HG02763 (cell line): ENCODE data around the gene RBM6.
"Not testable (repeated sequence)": the region's sequence is repeated elsewhere in the genome, so short reads cannot be mapped to it uniquely, and the experiment has no call there.

Experiments
- ATAC-seq: cut with Tn5 transposase; IDR thresholded peaks from one replicate; pipeline ENCODE4 v1.9.1; 2021; ENCODE audit warnings: mild to moderate bottlenecking, moderate library complexity; ENCODE audit not compliant: unreplicated experiment

The RBM6 gene

DNA sequence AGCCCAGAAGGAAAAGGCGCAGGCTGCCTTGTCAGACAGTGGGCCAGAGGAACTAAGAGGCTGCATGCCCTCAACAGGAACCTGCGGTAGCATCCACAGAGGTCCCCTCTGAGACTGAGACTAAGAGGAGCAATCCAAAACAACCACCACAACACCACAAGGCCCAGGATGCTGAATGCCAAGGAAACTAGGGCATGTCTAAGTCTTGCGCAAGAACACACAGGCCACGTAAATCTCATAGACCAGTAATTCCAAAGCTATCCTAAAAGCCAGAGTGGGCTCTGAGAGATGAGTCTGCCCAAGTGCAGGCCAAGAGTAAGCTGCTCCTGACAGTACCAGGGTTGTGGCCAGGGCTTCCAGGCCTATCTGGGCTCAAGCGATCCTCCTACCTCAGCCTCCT is 23.3 kb upstream of the RBM6 start:
- ATAC-seq = no peak

DNA sequence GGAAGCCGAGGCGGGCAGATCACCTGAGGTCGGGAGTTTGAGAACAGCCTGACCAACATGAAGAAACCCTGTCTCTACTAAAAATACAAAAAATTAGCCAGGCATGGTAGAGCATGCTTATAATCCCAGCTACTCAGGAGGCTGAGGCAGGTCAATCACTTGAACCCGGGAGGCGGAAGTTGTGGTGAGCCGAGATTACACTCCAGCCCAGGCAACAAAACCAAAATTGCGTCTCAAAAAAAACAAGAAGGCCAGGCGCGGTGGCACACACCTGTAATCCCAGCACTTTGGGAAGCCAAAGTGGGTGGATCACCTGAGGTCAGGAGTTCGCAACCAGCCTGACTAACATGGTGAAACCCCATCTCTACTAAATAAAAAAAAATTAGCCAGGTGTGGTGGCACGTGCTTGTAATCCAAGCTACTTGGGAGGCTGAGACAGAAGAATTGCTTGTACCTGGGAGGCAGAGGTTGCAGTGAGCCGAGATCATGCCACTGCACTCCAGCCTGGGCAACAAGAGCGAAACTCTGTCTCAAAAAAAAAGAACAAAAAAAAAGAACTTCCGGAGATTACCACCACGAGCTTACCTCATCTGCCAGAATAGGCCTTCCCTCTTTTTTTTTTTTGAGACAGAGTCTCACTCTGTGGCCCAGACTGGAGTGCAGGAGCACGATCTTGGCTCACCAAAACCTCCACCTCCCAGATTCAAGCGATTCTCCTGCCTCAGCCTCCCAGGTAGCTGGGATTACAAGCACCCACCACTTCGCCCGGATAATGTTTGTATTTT is 22.0 kb upstream of the RBM6 start:
- not testable (repeated sequence) for ATAC-seq

DNA sequence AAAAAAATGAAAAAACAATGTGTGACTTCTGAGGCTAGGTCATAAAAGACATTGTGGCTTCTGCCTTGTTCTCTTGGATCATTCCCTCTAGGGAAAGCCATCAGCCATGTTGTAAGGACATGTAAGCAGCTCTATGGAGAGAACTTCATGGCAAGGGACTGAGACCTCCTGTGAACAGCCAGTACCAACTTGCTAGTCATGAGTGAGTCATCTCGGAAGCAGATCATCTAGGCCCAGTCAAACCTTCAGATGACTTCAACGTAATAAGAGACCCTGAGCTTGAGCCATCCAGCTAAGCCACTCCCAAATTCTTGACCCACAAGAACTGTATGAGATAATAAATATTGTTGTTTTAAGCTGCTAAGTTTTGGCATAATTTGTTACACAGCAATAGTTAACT is 15.3 kb upstream of the RBM6 start:
- no peak for ATAC-seq

DNA sequence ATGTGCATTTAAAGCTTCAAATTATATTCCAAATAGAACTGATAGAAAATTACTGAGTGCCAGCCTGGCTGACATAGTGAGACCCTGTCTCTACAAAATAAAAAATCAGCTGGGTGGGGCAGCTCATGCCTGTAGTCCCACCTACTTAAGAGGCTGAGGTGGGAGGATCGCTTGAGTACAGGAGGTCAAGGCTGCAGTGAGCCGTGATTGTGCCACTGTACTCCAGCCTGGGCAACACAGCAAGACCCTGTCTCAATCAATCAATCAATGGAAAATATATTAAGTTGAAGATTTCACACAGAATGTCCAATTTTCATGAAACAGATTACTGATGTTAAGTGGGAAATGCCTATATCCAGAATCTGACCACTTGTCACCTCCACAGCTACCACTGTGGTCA is 14.5 kb upstream of the RBM6 start:
- ATAC-seq = no peak

DNA sequence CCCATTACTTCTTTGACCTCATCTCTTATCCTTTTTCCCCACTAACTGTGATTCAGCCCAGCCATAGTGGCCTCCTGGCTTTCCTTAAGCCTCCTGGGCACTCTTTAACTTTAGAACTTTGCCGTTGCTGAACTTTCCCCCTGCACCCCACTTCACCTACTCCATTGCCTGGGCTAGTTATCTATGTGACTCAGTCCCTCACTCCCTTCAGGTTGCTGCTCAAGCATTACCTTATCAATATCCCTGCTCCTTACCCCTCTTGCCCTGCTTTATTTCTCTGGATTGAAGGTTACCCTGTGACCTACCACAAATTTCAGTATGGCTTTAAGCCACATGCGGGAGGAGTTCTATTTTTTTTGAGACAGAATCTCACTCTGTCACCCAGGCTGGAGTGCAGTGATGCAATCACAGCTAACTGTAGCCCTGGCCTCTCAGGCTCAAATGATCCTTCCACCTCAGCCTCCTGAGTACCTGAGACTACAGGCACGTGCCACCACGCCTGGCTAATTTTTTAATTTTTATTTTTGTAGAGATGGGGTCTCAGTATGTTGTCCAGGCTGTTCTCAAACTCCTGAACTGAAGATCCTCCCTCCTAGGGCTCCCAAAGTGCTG is 13.7 kb upstream of the RBM6 start:
- no peak for ATAC-seq

DNA sequence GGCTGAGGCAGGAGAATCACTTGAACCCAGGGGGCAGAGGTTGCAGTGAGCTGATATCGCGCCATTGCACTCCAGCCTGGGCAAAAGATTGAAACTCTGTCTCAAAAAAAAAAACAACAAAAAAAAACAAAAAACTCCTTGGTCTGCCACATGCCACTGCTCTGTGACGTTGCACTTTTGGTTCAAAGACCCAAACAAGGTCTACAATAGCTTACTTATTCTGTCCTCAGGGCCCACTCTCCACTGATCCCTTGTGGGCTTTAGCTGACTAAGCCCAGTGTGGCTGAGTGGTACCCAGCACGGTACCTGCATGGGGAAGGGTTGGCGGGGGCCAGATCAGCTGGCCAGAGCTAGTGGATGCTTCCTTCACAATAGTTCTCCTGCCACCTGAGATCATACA is 12.2 kb upstream of the RBM6 start:
- no peak for ATAC-seq

DNA sequence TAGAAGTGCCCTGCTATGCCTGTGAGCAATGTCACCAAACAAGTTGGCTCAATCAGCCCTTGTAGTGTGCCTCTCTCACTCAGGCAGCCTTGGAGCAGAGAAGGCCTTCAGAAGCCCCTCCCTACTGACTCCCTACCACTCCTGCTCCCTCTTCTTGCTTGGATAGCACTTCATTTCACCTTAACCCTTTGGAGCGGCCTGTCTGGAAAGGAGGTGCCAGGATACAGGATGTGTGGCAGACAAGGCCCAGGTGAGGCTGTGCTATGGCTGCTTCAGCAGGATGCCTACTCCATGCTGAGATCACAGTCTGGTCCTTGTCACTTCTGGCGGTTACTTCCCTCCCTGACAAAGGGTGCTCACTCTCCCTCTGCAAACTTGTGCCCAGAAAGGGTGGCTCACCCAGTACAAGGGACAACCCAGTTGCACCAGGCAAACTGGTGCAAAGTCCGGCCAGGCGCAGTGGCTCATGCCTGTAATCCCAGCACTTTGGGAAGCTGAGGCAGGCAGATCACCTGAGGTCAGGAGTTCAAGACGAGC is 11.4 kb upstream of the RBM6 start:
- no peak for ATAC-seq

DNA sequence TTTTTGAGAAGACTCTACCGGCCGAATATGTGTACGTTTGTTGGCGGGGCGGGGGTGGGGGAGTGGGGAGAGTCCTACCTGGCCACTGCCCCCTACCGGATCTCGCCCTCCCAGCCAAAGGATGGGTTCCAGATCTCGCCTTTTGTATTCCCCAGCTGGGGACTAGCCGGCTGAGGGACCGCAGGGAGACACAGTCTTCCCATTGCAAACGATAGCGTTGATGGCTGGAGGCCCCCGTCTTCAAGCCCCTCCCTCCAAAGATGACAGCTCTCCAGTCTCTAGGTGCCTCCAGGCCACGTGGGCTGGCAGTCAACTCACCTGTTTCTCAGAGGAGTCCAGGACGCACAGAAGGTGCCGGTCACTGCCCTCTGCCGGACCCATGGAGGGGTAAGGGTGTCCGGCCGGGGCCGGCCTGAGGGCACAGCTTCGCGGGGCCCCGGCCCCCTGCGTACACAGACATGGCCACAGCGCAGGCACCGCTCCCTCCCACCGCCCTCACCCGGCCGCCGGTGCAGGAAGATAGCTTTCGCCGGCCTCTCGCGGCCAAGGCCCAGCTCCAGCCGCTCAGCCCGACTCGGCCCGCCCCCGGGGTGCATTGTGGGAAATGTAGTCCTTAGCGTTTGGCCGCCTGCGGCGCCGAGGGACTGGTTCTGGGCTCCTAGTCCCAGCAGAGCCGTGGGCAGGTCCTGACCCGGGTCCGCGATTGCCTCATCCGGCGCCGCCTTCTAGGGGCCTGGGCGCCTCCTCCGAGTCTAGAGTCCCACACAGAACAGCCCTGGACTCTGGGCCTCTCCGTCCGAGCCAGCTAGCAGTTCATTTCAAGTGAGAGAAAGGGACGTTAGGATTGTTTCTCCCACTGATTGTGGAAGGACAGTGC is 10.4 kb upstream of the RBM6 start, which contains the start of gene MON1A:
Gene MON1A (minus strand): TSS at position 521 of the 877 bp plus-strand sequence. CDS start 16,465 bp downstream, outside the sequence.
- ATAC-seq = peak; percentile 87

DNA sequence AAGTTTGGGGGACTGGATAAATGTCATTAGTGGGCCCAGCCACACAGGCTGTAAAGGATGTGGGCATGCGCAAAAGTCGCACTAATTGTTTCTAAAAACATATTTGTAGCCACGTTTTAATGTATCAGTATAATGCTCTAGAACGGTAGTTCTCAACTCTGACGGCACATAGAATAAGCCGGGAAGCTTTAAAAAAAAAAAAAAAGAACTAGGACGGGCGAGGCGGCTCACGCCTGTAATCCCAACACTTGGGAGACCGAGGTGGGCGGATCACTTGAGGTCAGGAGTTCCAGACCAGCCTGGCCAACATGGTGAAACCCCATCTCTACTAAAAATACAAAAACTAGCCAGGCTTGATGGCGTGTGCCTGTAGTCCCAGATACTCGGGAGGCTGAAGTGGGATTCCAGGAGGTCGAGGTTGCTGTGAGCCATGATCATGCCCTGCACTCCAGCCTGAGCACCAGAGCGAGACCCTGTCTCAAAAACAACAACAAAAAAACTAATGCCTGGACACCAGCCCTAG is 9.7 kb upstream of the RBM6 start:
- no peak for ATAC-seq

DNA sequence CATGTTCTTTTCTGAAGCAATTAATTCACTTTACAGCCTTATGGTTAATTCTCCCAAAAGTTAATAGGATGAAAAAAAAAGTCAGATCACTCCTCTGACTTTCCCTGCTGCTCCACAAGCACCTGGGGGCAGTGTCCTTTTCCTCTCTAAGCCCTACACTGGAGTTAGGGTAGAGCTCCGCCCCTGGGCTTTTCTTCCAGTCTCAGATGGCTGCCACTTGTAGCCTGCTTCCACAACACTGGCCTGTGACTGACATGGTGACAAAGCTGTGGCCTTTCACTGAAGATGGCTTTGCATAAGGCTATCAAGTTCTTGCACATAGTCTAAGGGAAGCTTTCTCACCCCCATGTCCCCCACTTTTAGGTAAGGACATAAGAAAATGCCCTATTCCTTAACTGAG is 9.0 kb upstream of the RBM6 start:
- no peak for ATAC-seq

DNA sequence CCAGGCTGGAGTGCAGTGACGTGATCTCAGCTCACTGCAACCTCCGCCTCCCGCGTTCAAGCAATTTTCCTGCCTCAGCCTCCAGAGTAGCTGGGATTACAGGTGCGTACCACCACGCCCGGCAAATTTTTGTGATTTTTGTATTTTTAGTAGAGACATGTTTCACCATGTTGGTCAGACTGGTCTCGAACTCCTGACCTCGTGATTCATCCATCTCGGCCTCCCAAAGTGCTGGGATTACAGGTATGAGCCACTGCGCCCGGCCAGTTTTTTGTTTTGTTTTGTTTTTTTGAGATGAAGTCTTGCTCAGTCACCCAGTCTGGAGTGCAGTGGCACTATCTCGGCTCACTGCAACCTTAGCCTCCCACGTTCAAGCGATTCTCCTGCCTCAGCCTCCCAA is 7.7 kb upstream of the RBM6 start:
- not testable (repeated sequence) for ATAC-seq

DNA sequence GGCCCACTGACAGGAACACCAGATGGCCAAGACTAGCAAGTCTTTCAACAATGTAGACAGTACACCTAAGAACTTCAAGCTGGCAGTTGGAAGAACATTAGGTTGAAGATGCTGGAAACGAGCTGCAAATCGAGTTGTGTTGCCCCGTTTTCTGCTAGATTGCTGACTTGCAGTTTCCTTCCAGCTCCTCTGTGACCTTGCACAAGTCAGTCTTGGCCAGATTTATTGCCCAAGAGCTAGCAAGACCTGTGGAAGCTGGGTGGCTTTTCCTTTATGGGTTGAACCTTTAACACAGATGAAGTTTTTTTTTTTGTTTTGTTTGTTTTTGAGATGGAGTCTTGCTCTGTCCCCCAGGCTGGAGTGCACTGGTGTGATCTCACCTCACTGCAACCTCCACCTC is 2.9 kb upstream of the RBM6 start:
- no peak for ATAC-seq

DNA sequence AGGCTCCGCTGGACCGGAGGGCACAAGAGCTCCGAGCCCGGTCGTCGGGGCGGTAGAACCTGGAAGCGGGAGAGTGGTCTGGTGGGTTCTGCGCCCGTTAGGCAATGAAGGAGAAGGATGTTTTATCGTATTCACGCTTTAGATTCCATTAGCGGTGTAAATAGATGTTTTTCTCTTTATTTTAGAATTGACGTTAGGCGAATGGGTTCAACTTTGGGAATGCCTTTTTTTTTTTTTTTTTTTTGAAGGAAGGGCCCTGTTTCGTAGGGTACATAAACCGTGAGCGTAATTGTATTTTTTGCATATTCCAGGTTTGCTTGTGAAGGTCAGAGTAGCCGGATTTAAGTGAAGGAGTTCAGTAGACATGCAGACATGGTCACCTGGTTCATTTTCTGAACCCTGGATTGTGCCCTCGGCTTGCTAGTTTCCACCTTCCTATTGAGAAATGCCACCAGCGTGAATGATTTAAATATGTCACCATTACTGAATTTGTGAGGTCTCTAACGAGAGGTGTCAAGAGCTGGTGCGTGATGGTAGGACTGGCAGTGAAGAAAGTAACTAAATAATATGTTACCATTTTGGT is 808 bp downstream of the RBM6 start:
- ATAC-seq = no peak

DNA sequence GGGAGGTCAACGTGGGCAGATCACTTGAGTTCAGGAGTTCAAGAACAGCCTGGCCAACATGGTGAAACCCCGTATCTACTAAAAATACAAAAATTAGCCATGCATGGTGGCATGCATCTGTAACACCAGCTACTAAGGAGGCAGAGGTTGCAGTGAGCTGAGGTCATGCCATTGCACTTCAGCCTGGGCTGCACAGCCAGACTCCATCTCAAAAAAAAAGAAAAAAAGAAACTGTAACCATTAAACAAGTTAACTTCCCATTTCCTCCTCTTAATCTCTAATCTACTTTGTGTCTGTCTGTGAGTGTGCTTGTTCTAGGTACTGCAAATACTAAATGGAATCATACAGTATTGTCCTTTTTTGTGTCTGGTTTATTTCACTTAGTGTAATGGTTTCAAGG is 2.7 kb downstream of the RBM6 start:
- no peak for ATAC-seq

DNA sequence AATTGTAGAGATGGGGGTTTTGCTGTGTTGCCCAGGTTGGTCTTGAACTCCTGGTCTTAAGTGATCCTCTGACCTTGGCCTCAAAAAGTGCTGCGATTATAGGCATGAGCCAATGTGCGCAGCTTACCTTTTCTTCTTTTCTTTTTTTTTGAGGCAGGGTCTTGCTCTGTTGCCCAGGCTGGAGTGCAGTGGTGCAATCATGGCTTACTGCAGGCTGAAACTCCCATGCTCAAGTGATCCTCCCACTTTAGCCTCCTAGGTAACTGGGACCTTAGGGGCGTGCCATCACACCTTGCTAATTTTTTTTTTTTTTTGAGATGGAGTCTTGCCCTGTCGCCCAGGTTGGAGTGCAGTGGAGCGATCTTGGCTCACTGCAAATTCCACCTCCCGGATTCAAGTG is 13.0 kb downstream of the RBM6 start:
- ATAC-seq = no peak

DNA sequence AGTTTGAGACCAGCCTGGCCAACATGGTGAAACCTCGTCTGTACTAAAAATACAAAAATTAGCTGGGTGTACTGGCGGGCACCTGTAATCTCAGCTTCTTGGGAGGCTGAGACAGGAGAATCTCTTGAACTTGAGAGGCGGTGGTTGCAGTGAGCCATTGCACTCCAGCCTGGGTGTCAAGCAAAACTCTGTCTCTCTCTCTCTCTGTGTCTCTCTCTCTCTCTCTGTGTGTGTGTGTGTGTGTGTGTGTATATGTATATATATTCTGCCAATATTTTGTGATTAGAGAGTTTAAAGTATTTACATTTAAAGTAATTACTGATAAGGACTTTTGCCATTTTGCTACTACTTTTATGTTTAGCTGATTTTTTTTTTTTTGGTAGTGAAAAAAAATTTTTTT is 15.7 kb downstream of the RBM6 start:
- no peak for ATAC-seq

DNA sequence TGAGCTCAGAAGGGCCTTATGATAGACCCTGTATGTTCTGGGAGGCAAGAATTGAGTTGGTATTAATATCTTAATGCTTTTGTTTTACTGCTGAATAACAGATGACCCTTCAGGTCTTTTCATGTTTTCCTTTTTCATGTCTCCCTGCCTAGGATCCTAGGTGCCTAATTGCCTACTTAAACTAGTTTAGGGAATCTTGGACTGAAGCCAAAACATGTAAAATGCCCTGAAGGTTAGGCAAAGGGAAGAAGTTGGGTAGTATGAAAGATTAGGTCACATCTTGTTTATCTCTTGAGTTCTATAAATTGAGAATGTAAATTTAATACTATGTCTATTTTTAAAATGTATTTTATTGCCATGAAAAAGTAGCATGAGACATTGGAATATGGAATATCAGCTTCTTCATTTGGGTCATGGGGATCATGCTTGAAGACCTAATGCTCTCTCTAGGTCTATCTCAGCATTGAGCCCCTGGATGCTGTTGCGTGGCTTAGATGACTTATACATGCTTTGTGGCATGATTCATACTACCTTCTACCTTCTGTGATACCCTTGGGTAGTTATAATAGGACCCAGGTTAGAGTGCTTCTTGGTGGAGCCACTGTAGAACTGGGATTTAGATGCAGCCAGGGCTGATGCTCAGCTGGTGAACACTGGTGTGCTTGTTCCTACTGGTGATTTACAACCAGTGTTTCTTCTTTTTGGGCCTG is 26.4 kb downstream of the RBM6 start:
- ATAC-seq = no peak

DNA sequence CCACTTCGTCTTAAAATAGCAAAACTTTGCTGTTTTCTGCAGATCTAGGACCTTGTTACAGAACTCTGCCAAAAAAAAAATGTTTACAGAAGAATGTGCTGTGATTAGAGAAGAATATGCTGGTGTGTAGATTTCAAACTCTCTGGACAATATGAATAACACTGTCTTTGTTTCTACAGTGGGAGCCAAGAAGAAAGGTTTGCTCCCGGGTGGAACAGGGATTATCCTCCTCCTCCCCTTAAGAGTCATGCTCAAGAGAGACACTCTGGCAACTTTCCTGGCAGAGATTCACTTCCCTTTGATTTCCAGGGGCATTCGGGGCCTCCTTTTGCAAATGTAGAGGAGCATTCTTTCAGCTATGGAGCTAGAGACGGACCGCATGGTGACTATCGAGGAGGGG is 27.3 kb downstream of the RBM6 start:
- ATAC-seq = no peak

DNA sequence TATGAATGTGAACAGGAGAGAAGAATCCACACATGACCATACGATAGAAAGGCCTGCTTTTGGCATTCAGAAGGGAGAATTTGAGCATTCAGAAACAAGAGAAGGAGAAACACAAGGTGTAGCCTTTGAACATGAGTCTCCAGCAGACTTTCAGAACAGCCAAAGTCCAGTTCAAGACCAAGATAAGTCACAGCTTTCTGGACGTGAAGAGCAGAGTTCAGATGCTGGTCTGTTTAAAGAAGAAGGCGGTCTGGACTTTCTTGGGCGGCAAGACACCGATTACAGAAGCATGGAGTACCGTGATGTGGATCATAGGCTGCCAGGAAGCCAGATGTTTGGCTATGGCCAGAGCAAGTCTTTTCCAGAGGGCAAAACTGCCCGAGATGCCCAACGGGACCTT is 28.4 kb downstream of the RBM6 start:
- ATAC-seq = no peak

DNA sequence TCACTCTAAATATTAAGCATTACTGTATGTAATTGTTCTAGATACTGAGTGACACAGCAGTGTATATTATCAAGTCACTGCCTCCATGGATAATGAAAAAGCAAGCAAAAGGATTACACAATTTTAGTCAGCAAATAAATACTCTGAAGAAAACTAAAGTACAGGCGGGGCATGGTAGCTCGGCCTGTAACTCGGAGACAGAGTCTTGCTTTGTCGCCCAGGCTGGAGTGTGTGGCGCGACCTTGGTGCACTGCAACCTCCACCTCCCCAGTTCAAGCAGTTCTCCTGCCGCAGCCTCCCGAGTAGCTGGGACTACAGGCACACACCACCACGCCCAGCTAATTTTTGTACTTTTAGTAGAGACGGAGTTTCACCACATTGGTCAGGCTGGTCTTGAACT is 32.7 kb downstream of the RBM6 start:
- ATAC-seq = no peak
